ENCODE measurements around the gene HES5.
A peak's percentile ranks its signal among the peaks of the same experiment; 100 is the strongest.

HES5 gene

DNA sequence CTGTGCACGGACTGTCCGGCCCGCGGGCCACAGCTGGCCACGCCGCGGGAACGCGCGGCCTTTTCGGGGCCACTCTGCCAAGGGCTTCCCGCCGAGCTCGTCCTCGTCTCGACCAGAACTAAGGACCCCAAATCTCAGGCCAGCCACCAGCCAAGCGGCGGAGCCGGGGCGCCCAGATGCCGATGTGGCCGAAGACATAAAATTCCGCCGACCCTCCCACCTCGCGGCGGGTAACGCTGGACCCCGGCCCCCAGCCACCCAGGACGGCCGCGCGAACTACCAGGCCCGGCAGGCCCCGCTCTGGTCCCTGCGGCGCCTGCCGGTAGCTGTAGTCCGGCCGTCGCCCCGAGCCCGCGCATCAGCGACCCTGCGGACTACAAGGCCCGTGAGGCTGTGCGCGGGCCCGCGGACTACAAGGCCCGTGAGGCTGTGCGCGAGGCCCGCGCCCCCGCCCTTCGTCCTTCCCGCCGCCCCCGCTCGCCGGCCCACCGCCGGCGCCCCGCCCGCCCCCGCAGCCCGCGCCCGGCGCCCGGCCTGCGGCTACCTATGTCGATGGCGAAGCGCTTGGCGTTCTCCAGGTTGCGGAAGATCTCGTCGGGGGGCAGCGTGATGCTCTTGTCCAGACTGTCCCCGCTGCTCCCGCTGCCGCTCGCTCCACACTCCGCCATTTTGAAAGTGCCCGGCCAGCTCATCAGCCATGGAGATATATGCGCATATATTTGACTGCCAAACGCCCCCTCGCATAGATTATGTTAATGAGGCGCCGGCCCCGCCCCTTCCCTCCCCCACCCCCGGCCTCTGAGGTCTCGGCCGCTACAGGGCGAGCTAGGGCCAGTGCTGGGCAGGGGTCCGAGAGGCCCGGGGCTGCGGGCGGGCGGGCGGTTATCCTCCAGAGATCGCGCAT is 3.9 kb downstream of the HES5 start, which contains the start of gene PANK4:
Gene PANK4, minus strand, starts transcription at position 677 of the 904 bp plus-strand sequence. Its CDS starts 9 bp downstream, at position 668.
- no peaks in the 10 kb centered on the region for H3K27me3 ChIP-seq (ENCODE audit: insufficient read depth, low read depth, severe bottlenecking)
- peak within 1 kb of the TSS; percentile 86 for H3K27ac ChIP-seq
- TF ChIP-seq, protein P1, sequence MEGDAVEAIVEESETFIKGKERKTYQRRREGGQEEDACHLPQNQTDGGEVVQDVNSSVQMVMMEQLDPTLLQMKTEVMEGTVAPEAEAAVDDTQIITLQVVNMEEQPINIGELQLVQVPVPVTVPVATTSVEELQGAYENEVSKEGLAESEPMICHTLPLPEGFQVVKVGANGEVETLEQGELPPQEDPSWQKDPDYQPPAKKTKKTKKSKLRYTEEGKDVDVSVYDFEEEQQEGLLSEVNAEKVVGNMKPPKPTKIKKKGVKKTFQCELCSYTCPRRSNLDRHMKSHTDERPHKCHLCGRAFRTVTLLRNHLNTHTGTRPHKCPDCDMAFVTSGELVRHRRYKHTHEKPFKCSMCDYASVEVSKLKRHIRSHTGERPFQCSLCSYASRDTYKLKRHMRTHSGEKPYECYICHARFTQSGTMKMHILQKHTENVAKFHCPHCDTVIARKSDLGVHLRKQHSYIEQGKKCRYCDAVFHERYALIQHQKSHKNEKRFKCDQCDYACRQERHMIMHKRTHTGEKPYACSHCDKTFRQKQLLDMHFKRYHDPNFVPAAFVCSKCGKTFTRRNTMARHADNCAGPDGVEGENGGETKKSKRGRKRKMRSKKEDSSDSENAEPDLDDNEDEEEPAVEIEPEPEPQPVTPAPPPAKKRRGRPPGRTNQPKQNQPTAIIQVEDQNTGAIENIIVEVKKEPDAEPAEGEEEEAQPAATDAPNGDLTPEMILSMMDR (IDR thresholded peaks at IDR 0.05; ENCODE audit: low read depth, low read length), result no peak
- H3K4me3 ChIP-seq (ENCODE audit: low read depth, low read length), result peak within 1 kb of the TSS; percentile 67
- H3K9me3 ChIP-seq (ENCODE audit: severe bottlenecking), result no peaks in the 10 kb centered on the region
- peak; percentile 91 for DNase-seq
- H3K36me3 ChIP-seq, result peaks cover 35% of the 10 kb centered on the region

DNA sequence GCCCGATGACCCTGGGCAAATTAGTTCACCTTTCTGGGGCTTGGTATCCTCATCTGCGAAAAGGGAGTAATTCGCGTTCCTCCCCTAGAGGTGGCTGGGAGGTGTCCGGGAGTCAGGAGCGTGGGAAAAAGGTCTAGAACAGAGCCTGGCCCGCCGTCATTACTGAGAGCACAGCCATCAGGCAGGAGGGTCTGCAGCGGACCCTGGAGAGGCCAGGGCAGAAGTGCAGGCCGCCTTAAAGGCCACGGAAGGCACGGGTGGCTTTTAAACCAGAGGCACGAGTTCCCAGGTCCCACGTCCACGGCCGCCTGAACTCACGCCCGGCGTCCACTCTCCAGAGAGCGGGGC is 4.5 kb downstream of the HES5 start:
- Histone ChIP-seq H3K36me3 (peaks cover 41% of the 10 kb centered on the region), H3K4me3 (ENCODE audit: low read depth, low read length) (peak overlapping the region; percentile 67), H3K27me3 (ENCODE audit: insufficient read depth, low read depth, severe bottlenecking) (no peaks in the 10 kb centered on the region), H3K9me3 (ENCODE audit: severe bottlenecking) (no peaks in the 10 kb centered on the region), H3K27ac (peak overlapping the region; percentile 83)
- TF ChIP-seq, protein P1 (IDR thresholded peaks at IDR 0.05; ENCODE audit: low read depth, low read length), result no peak
- no peak for DNase-seq

DNA sequence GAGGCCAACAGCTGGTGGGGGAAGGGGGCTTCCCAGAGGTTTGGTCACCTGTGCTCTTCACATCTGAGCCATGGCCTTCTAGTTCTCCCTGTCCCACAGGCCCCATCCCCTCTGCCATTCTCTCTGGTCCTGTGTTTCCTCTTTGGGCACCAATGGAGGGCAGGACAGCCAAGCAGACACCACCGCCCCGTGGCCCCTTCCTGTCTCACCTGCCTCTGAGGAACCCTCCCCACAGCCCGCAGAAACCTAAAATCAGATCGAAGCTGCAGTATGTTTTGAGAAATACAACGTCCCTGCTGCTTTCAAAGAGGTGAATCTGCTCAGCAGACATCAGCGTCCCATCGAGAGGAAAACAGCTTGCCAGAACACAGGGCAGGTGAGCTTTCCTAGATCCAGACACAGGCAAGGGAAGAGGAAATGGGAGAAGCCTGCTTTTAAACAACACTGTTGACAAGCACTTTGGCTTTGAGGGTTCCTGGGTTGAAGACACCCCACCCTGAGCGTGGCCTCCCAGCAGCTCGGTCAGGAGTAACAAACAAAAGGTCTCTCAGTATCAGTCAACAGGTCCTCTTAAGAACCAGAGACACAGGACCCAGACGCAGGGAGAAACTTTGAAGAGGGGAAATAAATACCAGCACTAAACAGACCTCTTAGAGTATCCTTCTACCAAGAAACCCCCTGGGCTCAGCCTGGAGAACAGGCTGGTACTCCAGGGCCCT is 6.0 kb downstream of the HES5 start:
- no peaks in the 10 kb centered on the region for H3K9me3 ChIP-seq (ENCODE audit: severe bottlenecking)
- peaks cover 52% of the 10 kb centered on the region for H3K36me3 ChIP-seq
- TF ChIP-seq, protein P1 (IDR thresholded peaks at IDR 0.05; ENCODE audit: low read depth, low read length), result no peak
- peak overlapping the region; percentile 71 for H3K27ac ChIP-seq
- no peaks in the 10 kb centered on the region for H3K27me3 ChIP-seq (ENCODE audit: insufficient read depth, low read depth, severe bottlenecking)
- no peak overlapping the region for H3K4me3 ChIP-seq (ENCODE audit: low read depth, low read length)
- DNase-seq, result no peak

DNA sequence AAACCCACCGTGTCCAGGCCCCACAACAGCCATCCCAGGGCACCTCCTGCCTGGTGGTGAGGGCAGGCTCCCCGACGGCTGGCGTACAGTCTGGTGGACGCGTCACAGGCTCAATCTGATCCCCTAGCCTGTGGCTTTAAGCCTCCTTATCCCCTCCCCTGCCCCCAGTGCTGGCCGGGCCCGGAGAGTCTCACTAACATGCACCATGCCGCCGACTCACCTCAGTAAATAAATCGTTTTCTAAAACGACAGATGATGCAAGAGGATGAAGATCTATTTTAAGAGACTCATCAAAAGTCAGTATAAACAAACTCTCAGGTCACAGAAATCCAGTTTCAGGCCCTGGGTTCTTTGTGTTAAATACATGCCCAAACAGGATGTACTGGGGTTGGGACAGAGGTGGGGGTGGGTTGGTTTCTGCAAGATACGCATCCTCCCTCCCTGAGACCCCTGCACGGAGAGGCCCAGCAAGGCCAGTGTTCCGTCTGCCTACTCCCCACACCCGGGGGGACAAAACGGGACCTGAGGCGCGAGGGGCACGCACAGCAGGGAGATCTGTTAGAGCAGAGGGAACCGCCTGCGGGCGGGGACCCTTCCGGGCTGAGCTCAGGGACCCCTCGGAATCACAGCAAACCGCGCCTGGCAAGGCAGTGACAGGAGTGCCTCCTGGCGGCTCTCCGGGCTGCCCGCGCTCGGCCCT is 6.7 kb downstream of the HES5 start:
- no peaks in the 10 kb centered on the region for H3K9me3 ChIP-seq (ENCODE audit: severe bottlenecking)
- TF ChIP-seq, protein P1 (IDR thresholded peaks at IDR 0.05; ENCODE audit: low read depth, low read length), result no peak
- peak overlapping the region; percentile 71 for H3K27ac ChIP-seq
- no peak overlapping the region for H3K4me3 ChIP-seq (ENCODE audit: low read depth, low read length)
- peak; percentile 87 for DNase-seq
- H3K27me3 ChIP-seq (ENCODE audit: insufficient read depth, low read depth, severe bottlenecking), result no peaks in the 10 kb centered on the region
- H3K36me3 ChIP-seq, result peaks cover 59% of the 10 kb centered on the region

DNA sequence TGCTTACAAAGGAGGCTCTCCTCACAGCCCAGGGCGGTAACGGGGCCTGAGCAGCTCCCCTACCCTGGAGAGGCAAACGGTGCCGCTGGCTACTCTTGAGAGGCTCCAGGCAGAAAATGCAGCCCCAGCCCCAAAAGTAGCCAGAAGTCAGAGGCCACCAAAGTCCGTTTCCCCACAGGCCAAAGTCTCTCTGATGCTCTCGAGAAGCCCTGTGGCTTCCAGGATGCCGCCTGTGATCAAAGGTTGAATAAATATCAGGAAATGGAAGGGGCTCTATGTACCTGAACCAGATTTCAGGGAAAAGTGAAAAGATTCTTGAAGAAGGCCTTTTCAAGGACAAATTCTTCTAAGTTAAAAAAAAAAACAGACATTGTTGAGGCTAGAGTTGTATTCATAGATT is 7.8 kb downstream of the HES5 start:
- TF ChIP-seq, protein P1 (IDR thresholded peaks at IDR 0.05; ENCODE audit: low read depth, low read length), result no peak
- H3K27ac ChIP-seq, result no peak overlapping the region
- DNase-seq, result no peak
- H3K4me3 ChIP-seq (ENCODE audit: low read depth, low read length), result no peak overlapping the region
- no peaks in the 10 kb centered on the region for H3K9me3 ChIP-seq (ENCODE audit: severe bottlenecking)
- no peaks in the 10 kb centered on the region for H3K27me3 ChIP-seq (ENCODE audit: insufficient read depth, low read depth, severe bottlenecking)
- H3K36me3 ChIP-seq, result peaks cover 70% of the 10 kb centered on the region

All from WERI-Rb-1 (cell line).